H1 (cell line): ENCODE measurements around the gene ARHGAP18. TPM values are rescaled to one million over a fixed set of nuclear protein-coding genes. Genes with fewer than 3 reads are reported as not detected.

Experiments used
- CTCF ChIA-PET: fragments of 300-600 bp; sonication (Branson Sonifier 250); formaldehyde crosslinking; loops from one replicate; lab custom pipeline; 2021; ENCODE audit not compliant: partially characterized antibody; lab: Charles Lee
- POLR2A ChIA-PET: fragments of 300-600 bp; sonication (Branson Sonifier 250); formaldehyde crosslinking; loops from one replicate; lab custom pipeline; 2021; ENCODE audit warnings: inconsistent platforms; ENCODE audit not compliant: partially characterized antibody; lab: Charles Lee
- DNase-seq, 2 experiments: peaks; one replicate each; pipeline versions ENCODE4 v3.0.0 to v3.0.0-alpha.2; 2010 to 2022; ENCODE audit warnings: low spot score in 2 of 2, low read depth in 1 of 2, mixed read lengths in 1 of 2
- FAIRE-seq: peaks from 2 replicates; lab custom pipeline; 2011; peaks lifted over from hg19 to GRCh38; lab: Jason Lieb, UNC
- H2AFZ ChIP-seq: 2 replicates; pipeline ENCODE4 v1.8.1; 2012; ENCODE audit warnings: low read length, inconsistent platforms
- H2AK5ac ChIP-seq: 2 replicates; pipeline ENCODE4 v1.6.1; 2013; ENCODE audit warnings: low read depth, low read length
- H2BK120ac ChIP-seq: replicated peaks from 2 replicates; pipeline ENCODE3; 2013; ENCODE audit warnings: low read depth, low read length, inconsistent platforms
- H2BK12ac ChIP-seq: 2 replicates; pipeline ENCODE4 v1.6.1; 2013; ENCODE audit warnings: low read depth, low read length
- H2BK15ac ChIP-seq: 2 replicates; pipeline ENCODE4 v1.6.1; 2013; ENCODE audit warnings: low read length
- H2BK20ac ChIP-seq: 2 replicates; pipeline ENCODE4 v1.6.1; 2013; ENCODE audit warnings: low read length
- H2BK5ac ChIP-seq: 2 replicates; pipeline ENCODE4 v1.6.1; 2013; ENCODE audit warnings: low read depth, low read length
- H3K14ac ChIP-seq: 2 replicates; pipeline ENCODE4 v1.6.1; 2013; ENCODE audit warnings: inconsistent platforms; ENCODE audit not compliant: insufficient read length
- H3K18ac ChIP-seq: 2 replicates; pipeline ENCODE4 v1.6.1; 2013; ENCODE audit warnings: low read length; ENCODE audit errors: extremely low read depth
- H3K23ac ChIP-seq: 2 replicates; pipeline ENCODE4 v1.6.1; 2013; ENCODE audit warnings: inconsistent platforms; ENCODE audit not compliant: insufficient read length
- H3K23me2 ChIP-seq: 2 replicates; pipeline ENCODE4 v1.6.1; 2013; ENCODE audit warnings: low read depth, low read length
- H3K27ac ChIP-seq: 2 replicates; pipeline ENCODE4 v1.6.1; 2011; ENCODE audit warnings: low read depth, low read length, inconsistent platforms
- H3K27me3 ChIP-seq, 4 experiments: replicated peaks in 1 of 4; 1 replicate in 1 of 4; 2 replicates in 3 of 4; pipeline versions ENCODE4 v1.6.1 to v1.8.1; 2011 to 2013; ENCODE audit warnings: low read length in 3 of 4, mild to moderate bottlenecking in 3 of 4, inconsistent platforms in 2 of 4, mixed read lengths in 2 of 4, moderate library complexity in 1 of 4; ENCODE audit not compliant: control insufficient read depth in 3 of 4, insufficient read depth in 3 of 4; ENCODE audit errors: extremely low read depth in 1 of 4
- H3K36me3 ChIP-seq, 4 experiments: 2 replicates each; pipeline versions ENCODE4 v1.6.1 to v1.8.1; 2011 to 2013; ENCODE audit warnings: mild to moderate bottlenecking in 4 of 4, low read length in 3 of 4, moderate library complexity in 2 of 4, control low read depth in 1 of 4, inconsistent platforms in 1 of 4; ENCODE audit not compliant: insufficient read depth in 4 of 4, control insufficient read depth in 2 of 4
- H3K4ac ChIP-seq: replicated peaks from 2 replicates; pipeline ENCODE3; 2013; ENCODE audit warnings: low read length, low read depth, mixed read lengths, inconsistent platforms; ENCODE audit not compliant: insufficient read length
- H3K4me1 ChIP-seq, 4 experiments: replicated peaks in 1 of 4; 1 replicate in 1 of 4; 2 replicates in 3 of 4; pipeline versions ENCODE4 v1.6.1 to v1.8.1; 2011 to 2013; ENCODE audit warnings: low read length in 3 of 4, inconsistent platforms in 2 of 4, mixed read lengths in 1 of 4; ENCODE audit not compliant: insufficient read depth in 4 of 4, control insufficient read depth in 3 of 4
- H3K4me2 ChIP-seq, 2 experiments: 2 replicates each; pipeline versions ENCODE4 v1.6.1 to v1.8.1; 2011 to 2013; ENCODE audit warnings: low read depth in 2 of 2, low read length in 2 of 2, control low read depth in 1 of 2, inconsistent platforms in 1 of 2, mild to moderate bottlenecking in 1 of 2; ENCODE audit not compliant: insufficient read depth in 1 of 2
- H3K4me3 ChIP-seq, 4 experiments: fragments of 200-600, 300-600 bp in 1 of 4; sonication (generic), shearing (Covaris generic), sonication (Bioruptor Twin) in 1 of 4; 2 replicates each; pipeline versions ENCODE4 v1.5.1 to v1.8.1; 2011 to 2016; ENCODE audit warnings: low read length in 4 of 4, low read depth in 3 of 4, control low read depth in 2 of 4, inconsistent platforms in 2 of 4, mild to moderate bottlenecking in 2 of 4, mixed read lengths in 1 of 4, moderate library complexity in 1 of 4; ENCODE audit not compliant: insufficient read depth in 2 of 4; ENCODE audit errors: extremely low read depth in 1 of 4
- H3K56ac ChIP-seq: replicated peaks from 2 replicates; pipeline ENCODE3; 2013; ENCODE audit warnings: low read depth, mild to moderate bottlenecking, mixed read lengths, low read length, inconsistent platforms; ENCODE audit not compliant: insufficient read length
- H3K79me1 ChIP-seq: 2 replicates; pipeline ENCODE4 v1.6.1; 2013; ENCODE audit warnings: low read depth, low read length, control low read depth
- H3K79me2 ChIP-seq, 2 experiments: 2 replicates each; pipeline versions ENCODE4 v1.6.1 to v1.8.1; 2012 to 2013; ENCODE audit warnings: low read length in 2 of 2, mild to moderate bottlenecking in 2 of 2, inconsistent platforms in 1 of 2; ENCODE audit not compliant: insufficient read depth in 2 of 2, control insufficient read depth in 1 of 2
- H3K9ac ChIP-seq, 4 experiments: replicated peaks in 1 of 4; 1 replicate in 1 of 4; 2 replicates in 3 of 4; pipeline versions ENCODE4 v1.6.1 to v1.8.1; 2011 to 2013; ENCODE audit warnings: low read depth in 3 of 4, low read length in 3 of 4, control low read depth in 2 of 4, mild to moderate bottlenecking in 2 of 4, moderate library complexity in 2 of 4, inconsistent platforms in 1 of 4; ENCODE audit errors: extremely low read depth in 1 of 4
- H3K9me3 ChIP-seq, 2 experiments: 2 replicates each; pipeline versions ENCODE4 v1.6.1 to v1.8.1; 2012 to 2013; ENCODE audit warnings: mild to moderate bottlenecking in 2 of 2, moderate library complexity in 2 of 2, control low read depth in 1 of 2, inconsistent platforms in 1 of 2, low read depth in 1 of 2, low read length in 1 of 2, mixed read lengths in 1 of 2; ENCODE audit not compliant: insufficient read depth in 2 of 2
- H4K20me1 ChIP-seq, 2 experiments: replicated peaks in 1 of 2; 2 replicates each; pipeline versions ENCODE3 to v1.8.1; 2011 to 2013; ENCODE audit warnings: inconsistent platforms in 2 of 2, low read length in 2 of 2, mild to moderate bottlenecking in 1 of 2; ENCODE audit not compliant: insufficient read depth in 2 of 2, control insufficient read depth in 1 of 2
- H4K5ac ChIP-seq: 2 replicates; pipeline ENCODE4 v1.6.1; 2013; ENCODE audit warnings: low read length, low read depth, mixed read lengths, inconsistent platforms; ENCODE audit not compliant: insufficient read length
- H4K8ac ChIP-seq: 2 replicates; pipeline ENCODE4 v1.8.0; 2013; ENCODE audit warnings: mild to moderate bottlenecking, moderate library complexity, low read length, inconsistent platforms; ENCODE audit not compliant: insufficient read depth; ENCODE audit errors: extremely low read depth
- H4K91ac ChIP-seq: replicated peaks from 2 replicates; pipeline ENCODE3; 2013; ENCODE audit warnings: low read length, mixed read lengths, inconsistent platforms; ENCODE audit not compliant: insufficient read length
- BACH1 ChIP-seq: IDR thresholded peaks from 2 replicates; pipeline ENCODE4 v1.6.1; 2012; ENCODE audit warnings: low read length, improper control_type of control experiment
- FOSL1 ChIP-seq: IDR thresholded peaks from 2 replicates; pipeline ENCODE4 v1.6.1; 2011; ENCODE audit warnings: mild to moderate bottlenecking, low read depth, low read length, moderate library complexity; ENCODE audit not compliant: insufficient read depth
- HDAC2 ChIP-seq, 2 experiments: fragments of 300-600 bp in 1 of 2; sonication (generic) in 1 of 2; IDR thresholded peaks; 2 replicates each; pipeline ENCODE4 v1.6.1; 2011 to 2012; ENCODE audit warnings: low read depth in 2 of 2, low read length in 2 of 2, mild to moderate bottlenecking in 2 of 2, moderate library complexity in 2 of 2, borderline replicate concordance in 1 of 2, inconsistent platforms in 1 of 2
- MAFK ChIP-seq: IDR thresholded peaks from 2 replicates; pipeline ENCODE4 v1.6.1; 2012; ENCODE audit warnings: low read depth, mild to moderate bottlenecking, improper control_type of control experiment, low read length
- TBP ChIP-seq: IDR thresholded peaks from 2 replicates; pipeline ENCODE4 v1.6.1; 2011; ENCODE audit warnings: low read depth, low read length, improper control_type of control experiment
- WGBS, 2 experiments: shearing (Covaris generic) in 1 of 2; methylation state at CpG; one replicate each; pipeline versions ENCODE4 v1.1.6 to v1.1.7; 2013 to 2015; ENCODE audit warnings: low lambda C conversion rate in 2 of 2, mixed read lengths in 2 of 2, inconsistent platforms in 1 of 2, low coverage in 1 of 2, missing lambda C conversion rate in 1 of 2; ENCODE audit not compliant: insufficient replicate concordance in 2 of 2, insufficient coverage in 1 of 2, insufficient read length in 1 of 2; ENCODE audit errors: extremely low coverage in 1 of 2, missing lambda C conversion rate in 1 of 2; 5-methylcytosine and 5-hydroxymethylcytosine counted together
- polyA plus RNA-seq, 7 experiments: library from polyadenylated mRNA; depleted of rRNA in 3 of 7; stranded (reverse) in 5 of 7; unstranded in 2 of 7; fragments of >200 nt in 5 of 7; fragments of 200-250 nt in 2 of 7; gene quantifications; 1 replicate in 5 of 7; 2 replicates in 1 of 7; 4 replicates in 1 of 7; pipeline versions ENCODE4 v1.2.1 to v1.2.3, GENCODE V29; 2011 to 2013; ENCODE audit warnings: missing spikeins in 2 of 7, mixed read lengths in 2 of 7
- total RNA-seq: library from RNA; stranded (reverse); fragmentation: NEBNext Ultra II Directional; extraction: Animal tissue kit (Norgen Biotek cat#: 25700); gene quantifications from 2 replicates; pipeline ENCODE4 v1.2.1, GENCODE V29; 2021

Gene ARHGAP18
- total and polyA plus RNA-seq, 2 of the 8 experiments (the other 6 are each of a cell fraction or from before 2014, with no cell fraction given): 0.83 to 4.5 TPM

GRCh38 chr6:129685662-129686031, 24.3 kb downstream of the ARHGAP18 start:
- ChIA-PET POLR2A (no interaction called here), CTCF (interaction anchor here (1.0 to 1.6 kb wide), 6 partner anchors 10 to 351 kb away, joined by 3 to 7 read pairs (median 4); no protein-coding TSS in a partner anchor)
- no peak overlapping the region for H3K9ac ChIP-seq
- H2BK120ac ChIP-seq: no peak overlapping the region
- no peak overlapping the region for H4K8ac ChIP-seq
- no peaks in the 10 kb centered on the region for H3K9me3 ChIP-seq
- no peak overlapping the region for H2BK5ac ChIP-seq
- no peak overlapping the region for H2BK20ac ChIP-seq
- H3K27ac ChIP-seq: no peak overlapping the region
- no peak overlapping the region for H3K4ac ChIP-seq
- no peaks in the 10 kb centered on the region for H3K23me2 ChIP-seq
- no peaks in the 10 kb centered on the region for H3K79me1 ChIP-seq
- H3K56ac ChIP-seq: no peak overlapping the region
- peaks cover 0 to 3% (median 1%) of the 10 kb centered on the region in 4 experiments; a peak in 4 of 7 replicates for H3K4me1 ChIP-seq
- no peak overlapping the region for H3K23ac ChIP-seq
- H3K27me3 ChIP-seq: no peaks in the 10 kb centered on the region
- H3K36me3 ChIP-seq: no peaks in the 10 kb centered on the region
- no peak overlapping the region for H3K14ac ChIP-seq
- no peaks in the 10 kb centered on the region for H4K20me1 ChIP-seq
- DNase-seq (no peak), FAIRE-seq (no peak)
- 95% methylated on average over 5 of the region's 5 CpGs; no CpG with 5 or more reads in 1 of the 2 experiments for WGBS, 2 experiments
- no peak overlapping the region for H4K91ac ChIP-seq
- no peak overlapping the region for H2BK12ac ChIP-seq
- H2AFZ ChIP-seq: no peak overlapping the region
- H3K4me2 ChIP-seq: no peak overlapping the region
- no peak overlapping the region for H2BK15ac ChIP-seq
- H2AK5ac ChIP-seq: no peak overlapping the region
- TF ChIP-seq FOSL1 (no peak), BACH1 (no peak), MAFK (no peak), HDAC2 (IDR thresholded peaks at IDR 0.05; ENCODE audit: borderline replicate concordance in 1 of 2, low read depth in 2 of 2, low read length in 2 of 2) (no peak), TBP (no peak)
- H4K5ac ChIP-seq: no peak overlapping the region
- H3K18ac ChIP-seq: no peak overlapping the region
- no peak overlapping the region for H3K4me3 ChIP-seq
- H3K79me2 ChIP-seq: no peaks in the 10 kb centered on the region
